Testis (tissue), 2 donors: ENCODE measurements around the gene ATF6B.

Source experiments
- CTCF ChIP-seq, 3 experiments: fragments of 450-650 bp in 2 of 3; fragments of 200-600 bp in 1 of 3; sonication (generic) in 1 of 3; IDR thresholded peaks; one replicate each; pipeline ENCODE4 v1.5.1; 2016 to 2019; ENCODE audit warnings: antibody characterized with exemption in 3 of 3, mild to moderate bottlenecking in 2 of 3, moderate library complexity in 1 of 3
- POLR2A ChIP-seq: fragments of 450-650 bp; IDR thresholded peaks from one replicate; pipeline ENCODE4 v1.6.1; 2017; ENCODE audit warnings: antibody characterized with exemption, mild to moderate bottlenecking, moderate library complexity

GRCh38 chr6:32113386-32114352, 14.4 kb downstream of the ATF6B start:
- peak; percentile 36 to 68 (median 61) for TF ChIP-seq CTCF (IDR thresholded peaks at IDR 0.05)
- no peak for TF ChIP-seq POLR2A
